GM18502 (cell line): ENCODE measurements around the gene CORO2A.

ENCODE experiments used
- ATAC-seq: cut with Tn5 transposase; IDR thresholded peaks from one replicate; pipeline ENCODE4 v1.9.1; 2021; ENCODE audit warnings: mild to moderate bottlenecking; ENCODE audit not compliant: unreplicated experiment, poor library complexity

CORO2A gene

DNA sequence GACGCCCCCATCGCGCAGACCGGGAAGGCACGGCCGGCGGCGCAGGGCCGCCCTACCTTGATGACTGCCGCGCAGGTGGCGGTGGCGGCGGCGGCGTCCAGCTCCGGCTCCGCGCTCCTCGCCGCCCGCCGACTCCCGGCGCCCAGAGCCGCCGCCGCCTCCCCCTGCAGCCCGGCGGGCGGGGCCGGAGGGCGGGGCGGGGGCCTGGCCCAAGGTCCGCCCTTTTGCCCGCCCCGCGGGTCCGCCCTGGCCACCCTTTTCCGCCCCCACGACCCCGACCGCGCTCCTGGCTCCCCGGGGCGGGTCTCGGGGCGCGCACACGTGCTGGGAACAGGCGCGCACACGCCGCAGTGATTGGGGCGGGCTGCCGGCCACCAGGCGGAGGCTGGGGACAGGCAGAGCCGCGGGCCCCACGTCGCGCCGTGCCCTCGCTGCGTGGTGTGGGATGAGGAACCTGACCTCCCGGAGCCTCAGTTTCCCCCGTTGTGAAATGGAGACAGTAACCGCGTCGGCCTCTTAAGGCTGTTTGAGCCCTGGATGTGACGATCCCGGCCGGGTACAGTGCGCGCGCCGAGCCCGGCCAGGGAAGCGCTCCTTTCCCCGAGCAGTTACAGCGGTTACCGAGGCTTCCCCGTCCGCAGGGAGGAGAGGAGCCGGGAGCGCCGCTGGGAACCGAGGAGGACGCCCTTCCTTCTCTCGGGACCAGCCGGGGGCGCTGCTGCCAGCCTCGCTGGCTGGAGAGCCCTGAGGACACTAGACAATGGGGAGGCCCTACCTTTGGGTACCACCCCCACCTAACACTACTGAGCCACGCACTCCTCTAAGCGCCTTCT lies at the start of gene CORO2A:
Gene CORO2A (minus strand): TSS at position 135 of the 833 bp plus-strand sequence. CDS start 34,977 bp downstream, outside the sequence.
- peak; percentile 78 for ATAC-seq

DNA sequence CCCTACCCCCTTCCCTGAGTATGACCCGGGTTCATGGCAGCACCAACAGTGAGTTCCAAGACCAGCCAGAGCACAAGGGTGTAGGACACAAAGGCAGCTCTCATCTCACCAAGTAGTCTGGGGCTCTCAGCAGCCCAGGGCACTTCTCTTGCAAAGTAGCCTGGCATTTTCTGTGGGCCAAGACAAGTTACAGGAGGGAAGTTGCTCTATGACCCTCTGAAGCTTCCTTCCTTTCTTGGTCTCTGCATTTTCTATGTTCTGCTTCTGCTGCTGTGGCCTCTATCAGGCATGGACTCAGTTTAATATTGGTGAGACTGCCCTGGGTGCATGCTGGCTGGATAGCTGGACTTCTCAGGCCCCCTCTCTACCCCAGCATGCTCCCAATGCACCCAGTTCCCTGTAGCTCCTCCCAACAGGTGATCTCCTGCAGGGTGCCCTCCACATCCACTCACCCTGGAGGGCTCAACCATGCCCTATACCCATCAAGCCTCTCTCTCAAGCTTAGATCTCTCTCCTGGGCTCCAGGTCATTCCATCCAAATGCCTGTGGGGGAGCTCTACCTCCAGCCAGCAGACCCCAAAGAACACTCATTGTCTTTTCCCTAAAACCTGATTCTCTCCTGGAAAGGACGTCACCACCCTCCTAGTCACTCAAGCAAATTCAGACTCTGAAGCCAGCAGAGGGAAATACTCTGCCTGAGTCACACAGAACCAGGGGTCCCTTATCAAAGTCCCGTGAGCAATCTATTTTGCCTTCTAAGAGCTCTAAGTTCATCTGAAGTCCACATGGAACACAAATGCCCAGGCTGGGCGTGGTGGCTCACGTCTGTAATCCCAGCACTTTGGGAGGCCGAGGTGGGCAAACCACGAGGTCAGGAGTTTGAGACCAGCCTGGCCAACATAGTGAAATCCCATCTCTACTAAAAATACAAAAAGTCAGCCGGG lies 49.2 kb upstream of the CORO2A start:
- ATAC-seq = no peak

DNA sequence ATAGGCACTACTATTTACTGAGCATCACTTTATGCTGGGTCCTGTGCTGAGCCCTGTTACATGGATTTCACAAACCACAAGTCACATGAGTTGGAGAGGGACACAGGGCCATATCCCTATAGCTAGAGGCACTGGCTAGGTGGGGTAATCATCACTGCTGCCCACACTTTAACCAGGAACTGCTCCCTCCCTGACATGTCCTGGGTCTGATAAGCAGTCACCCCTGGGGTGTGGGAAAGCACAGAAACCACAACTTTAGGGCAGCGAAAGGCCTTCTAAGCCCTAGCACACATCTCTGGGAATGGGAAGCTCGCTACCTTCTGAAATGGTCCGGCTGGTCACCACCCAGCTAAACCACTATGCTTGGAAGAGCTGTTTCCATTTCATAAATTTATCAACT lies 48.0 kb upstream of the CORO2A start:
- ATAC-seq = no peak

GRCh38 chr9:98236901-98237487 lies 44.6 kb upstream of the CORO2A start:
- ATAC-seq = no peak

- no peak for ATAC-seq
Measured at GRCh38 chr9:98235126-98235525, 42.7 kb upstream of the CORO2A start.

- ATAC-seq = no peak
Measured at GRCh38 chr9:98234245-98234825, 41.9 kb upstream of the CORO2A start.

DNA sequence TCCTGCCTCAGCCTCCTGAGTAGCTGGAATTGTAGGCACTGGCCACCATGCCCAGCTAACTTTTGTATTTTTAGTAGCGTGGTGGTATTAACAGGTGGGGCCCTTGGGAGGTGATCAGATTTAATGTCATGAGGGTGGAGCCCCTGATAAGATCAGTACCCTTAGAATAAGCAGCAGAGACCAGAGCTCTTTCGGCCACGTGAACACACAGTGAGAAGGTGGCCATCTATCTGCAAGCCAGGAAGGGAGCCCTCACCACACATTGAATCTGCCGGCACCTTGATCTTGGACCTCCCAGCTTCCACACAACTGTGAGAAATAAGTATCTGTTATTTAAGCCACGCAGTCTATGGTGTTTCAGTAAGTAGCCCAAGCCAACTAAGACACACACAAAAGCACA lies 40.5 kb upstream of the CORO2A start:
- ATAC-seq = no peak

GRCh38 chr9:98231770-98232478 lies 39.5 kb upstream of the CORO2A start:
- ATAC-seq = no peak

- no peak for ATAC-seq
Measured at GRCh38 chr9:98230789-98231188, 38.4 kb upstream of the CORO2A start.

GRCh38 chr9:98230304-98230703 lies 37.9 kb upstream of the CORO2A start:
- no peak for ATAC-seq

GRCh38 chr9:98229620-98230019 lies 37.2 kb upstream of the CORO2A start:
- no peak for ATAC-seq

DNA sequence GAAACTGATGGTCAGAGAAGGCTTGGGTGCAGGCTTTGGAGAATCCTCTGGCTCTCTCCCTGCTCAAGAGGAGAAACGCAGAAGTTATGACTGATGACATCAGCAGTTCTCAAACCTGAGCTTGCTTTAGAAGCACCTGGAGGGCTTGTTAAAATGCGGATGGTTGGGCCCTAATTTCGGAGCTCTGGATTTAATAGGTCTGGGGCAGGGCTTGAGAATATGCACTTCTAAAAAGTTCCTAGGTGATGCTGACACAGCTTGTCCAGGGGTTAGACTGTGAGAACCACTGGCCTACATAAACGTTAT lies 36.6 kb upstream of the CORO2A start:
- ATAC-seq = no peak

DNA sequence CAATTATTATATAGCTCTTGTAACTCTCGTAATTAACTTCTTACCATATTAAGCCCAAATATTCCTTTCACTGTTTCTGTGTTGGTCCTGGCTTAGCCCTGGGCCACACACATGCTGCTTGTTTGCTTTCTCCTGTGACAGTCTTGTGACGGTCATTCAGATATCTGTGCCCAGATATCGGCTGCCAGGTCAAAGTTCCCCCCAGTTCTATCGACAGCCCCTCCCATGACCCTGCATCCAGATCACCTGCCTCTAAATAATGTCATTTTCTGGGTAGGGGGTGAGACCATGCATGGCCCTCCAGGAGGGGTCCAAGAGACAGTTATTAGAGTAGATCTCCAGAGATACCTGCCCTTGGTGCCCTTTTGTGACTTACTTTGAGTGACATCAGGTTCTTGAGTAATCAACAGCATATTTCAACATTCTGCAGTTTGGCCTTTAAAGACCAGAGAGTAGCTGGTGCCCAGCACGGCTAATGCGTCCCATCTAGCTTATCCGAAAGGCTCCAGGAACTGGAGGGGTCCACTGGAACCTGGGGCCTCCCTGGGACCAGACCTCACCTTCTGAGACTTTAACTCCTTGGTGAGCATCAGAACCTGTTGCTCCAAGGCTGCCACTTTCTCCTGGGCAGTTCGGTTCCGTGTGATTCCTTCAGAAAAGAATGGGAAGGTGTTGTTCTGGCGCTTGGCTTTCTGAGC lies 36.1 kb upstream of the CORO2A start:
- no peak for ATAC-seq

DNA sequence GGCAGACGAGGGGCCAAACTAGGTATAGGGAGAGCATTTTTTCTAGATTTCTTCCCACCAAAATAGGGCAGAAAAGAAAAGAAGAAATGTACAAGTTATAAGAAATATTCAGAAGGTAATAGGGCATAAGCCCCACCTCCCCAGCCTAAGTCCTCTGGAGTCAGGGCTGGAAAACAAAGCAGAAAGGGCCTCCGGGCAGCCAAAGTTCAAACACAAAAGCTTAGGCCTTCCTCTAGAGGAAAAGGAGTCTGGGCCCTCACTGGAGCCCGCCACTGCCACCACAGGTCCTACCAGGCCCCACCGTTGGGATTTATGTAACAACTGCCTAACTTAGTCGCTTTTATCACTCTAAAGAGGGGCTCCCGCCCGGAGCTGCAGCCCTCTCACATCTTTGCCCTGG lies 35.4 kb upstream of the CORO2A start:
- ATAC-seq = no peak

GRCh38 chr9:98226957-98227356 lies 34.5 kb upstream of the CORO2A start:
- ATAC-seq = no peak

DNA sequence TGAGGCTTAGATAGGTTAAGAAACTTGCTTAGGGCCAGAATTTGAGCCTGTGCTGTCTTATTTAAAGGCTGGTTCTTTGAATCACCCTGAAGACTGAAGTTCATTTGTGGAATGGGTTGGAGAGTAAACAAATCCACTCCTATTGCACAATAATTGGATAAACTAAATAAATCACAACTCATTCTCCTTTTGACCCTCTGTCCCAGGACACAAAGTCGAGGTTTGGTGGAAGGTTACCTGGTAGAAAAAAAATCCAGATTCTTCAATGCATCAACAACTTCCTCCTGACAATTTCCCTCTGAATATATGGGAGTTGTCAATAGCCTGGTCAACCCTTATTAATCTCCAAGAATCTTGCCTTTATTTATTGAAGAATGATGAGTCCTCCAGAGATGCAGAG lies 34.1 kb upstream of the CORO2A start:
- no peak for ATAC-seq

DNA sequence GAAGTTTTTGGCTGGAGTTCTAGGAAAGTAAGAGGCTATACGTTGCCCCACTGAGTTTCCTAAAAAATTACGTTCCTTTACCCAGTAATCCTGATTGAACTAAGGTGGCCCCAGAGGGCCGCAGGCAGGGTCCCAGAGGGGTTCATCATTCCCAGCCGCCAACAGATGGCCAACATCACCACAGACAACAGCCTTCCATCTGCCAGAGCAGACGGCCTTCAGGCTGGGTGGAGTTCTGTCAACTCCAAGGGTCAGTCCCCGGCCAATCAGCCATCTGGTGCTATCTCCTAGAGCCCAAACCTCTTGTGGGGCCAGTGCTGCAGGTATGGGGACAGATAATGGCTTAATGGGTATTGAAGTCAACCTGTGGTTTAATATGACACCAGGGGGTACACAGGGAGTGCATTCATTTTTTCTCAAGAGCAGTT lies 32.6 kb upstream of the CORO2A start:
- ATAC-seq = no peak

DNA sequence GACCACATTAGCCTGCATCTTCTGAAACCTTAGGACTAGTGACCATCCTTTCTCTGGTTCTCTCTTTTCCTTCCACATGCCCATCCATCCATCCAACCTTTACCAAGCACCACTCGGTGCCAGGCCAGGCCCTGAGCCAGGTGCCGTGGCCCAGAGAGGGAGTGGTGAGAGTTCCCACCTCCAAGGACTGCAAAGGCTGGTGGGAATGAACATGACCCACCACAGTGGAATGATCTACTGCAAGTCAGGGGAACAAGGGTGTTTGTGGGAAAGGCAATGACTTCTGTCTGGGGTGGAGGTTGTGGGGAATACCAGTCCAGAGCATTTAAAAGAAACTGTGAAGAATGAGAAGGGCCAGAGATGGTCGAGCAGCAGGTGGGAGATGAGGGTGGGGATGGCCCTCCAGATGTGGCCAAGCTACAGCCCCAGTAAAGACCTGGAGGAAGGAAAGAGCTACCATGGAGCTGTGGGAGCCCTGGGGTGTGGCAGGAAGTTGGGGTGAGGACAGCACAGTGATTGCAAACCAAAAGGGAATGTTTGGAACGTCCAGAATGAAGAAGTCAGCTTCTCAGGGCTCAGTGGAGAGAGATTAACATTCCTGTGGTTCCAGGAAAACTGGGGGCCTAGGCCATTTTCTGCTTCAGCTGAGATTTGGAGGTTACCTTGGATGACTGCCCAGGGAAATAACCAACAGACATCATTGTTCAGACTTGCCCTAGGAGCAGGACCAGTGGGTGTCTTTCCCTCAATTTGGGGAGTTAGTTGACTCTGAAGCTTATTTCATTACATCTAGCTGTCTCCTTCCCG lies 30.7 kb upstream of the CORO2A start:
- ATAC-seq = no peak

DNA sequence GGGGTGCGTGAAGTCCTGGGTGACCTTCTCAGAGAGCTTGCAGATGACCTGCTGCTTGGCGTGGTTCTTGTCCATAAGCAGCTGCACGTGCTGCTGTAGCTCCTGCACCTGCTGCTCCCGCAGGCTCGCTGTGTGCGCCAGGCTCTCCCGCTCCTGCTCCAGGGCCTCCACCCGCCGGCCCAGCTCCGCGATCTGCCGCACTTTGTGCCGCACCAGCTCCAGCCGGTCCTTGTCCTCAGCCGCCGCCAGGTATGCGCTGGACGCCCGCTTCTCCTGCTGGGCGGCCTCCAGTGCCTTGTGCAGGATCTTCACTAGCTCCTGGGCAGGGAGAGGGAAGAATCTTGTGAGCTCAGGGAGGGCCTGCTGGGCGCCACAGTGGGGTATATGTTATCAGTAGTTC lies 28.5 kb upstream of the CORO2A start:
- no peak for ATAC-seq
